ENCODE results near the gene SHC4.
"Not testable (repeated sequence)": the region's sequence is repeated elsewhere in the genome, so short reads cannot be mapped to it uniquely, and the experiment has no call there.

Gene SHC4

DNA sequence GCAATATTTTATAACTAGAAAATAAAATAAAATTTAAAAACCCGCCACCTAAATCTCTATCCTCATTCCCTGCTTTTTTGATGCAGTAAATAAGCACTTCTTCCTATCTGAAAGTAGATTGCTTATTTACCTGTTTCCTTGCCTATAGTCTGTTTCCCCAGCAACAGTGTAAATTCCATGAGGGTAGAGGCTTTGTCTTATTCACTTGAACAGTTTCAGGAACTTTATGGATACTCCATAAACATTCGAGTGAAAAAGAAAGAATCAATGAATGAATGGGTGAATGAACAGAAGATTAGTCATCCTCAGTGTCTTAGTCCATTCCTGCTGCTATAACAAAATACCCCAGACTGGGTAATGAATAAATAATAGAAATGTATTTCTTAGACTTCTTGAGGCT, 41.7 kb downstream of the SHC4 start:
- DNase-seq = no peak

DNA sequence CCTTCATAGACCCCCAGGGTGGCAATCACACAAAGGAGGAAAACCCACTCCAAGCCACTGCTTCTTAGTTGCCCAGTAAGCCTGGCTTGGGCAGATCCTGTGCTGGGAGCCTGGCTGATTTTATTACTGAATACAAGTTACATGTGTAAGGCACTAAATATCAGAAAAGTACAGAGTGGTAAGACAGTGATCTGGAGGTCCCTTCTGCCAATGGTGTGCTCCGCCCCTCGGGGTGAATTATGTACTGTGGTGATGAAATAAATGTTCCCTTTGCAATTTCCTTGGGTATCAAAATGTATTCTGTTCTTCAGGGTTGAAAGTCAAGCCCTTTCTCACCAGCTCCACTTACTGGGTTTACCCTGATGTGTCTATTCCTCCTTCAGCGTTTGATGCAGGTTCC, 47.0 kb downstream of the SHC4 start:
- DNase-seq = no peak

GRCh38 chr15:48915861-48916260, 47.9 kb downstream of the SHC4 start:
- no peak for DNase-seq

GRCh38 chr15:48914717-48915116, 49.0 kb downstream of the SHC4 start:
- no peak for DNase-seq

GRCh38 chr15:48913141-48913540, 50.6 kb downstream of the SHC4 start:
- DNase-seq = no peak

DNA sequence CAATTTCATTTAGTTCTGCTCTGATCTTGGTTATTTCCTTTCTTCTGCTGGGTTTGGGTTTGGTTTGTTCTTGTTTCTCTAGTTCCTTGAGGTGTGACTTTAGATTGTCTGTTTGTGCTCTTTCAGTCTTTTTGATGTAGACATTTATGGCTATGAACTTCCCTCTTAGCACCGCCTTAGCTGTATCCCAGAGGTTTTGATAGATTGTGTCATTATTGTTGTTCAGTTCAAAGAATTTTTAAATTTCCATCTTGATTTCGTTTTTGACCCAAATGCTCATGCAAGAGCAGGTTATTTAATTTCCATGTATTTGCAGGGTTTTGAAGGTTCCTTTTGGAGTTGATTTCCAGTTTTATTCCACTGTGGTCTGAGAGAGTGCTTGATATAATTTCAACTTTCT, 53.2 kb downstream of the SHC4 start:
- not testable (repeated sequence) for DNase-seq

DNA sequence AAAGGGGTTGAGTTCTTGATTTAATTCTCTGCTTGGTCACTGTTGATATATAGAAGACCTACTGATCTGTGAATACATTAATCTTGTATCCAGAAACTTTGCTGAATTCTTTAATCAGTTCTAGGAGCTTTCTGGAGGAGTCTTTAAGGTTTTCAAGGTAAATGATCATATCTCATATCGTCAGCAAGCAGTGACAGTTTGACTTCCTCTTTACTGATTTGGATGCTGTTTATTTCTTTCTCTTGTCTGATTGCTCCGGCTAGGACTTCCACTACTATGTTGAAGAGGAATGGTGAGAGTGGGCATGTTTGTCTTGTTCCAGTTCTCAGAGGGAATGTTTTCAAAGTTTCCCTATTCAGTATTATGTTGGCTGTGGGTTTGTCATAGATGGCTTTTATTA, 54.4 kb downstream of the SHC4 start:
- DNase-seq = not testable (repeated sequence)

GRCh38 chr15:48905847-48906246, 57.9 kb downstream of the SHC4 start:
- no peak for DNase-seq

DNA sequence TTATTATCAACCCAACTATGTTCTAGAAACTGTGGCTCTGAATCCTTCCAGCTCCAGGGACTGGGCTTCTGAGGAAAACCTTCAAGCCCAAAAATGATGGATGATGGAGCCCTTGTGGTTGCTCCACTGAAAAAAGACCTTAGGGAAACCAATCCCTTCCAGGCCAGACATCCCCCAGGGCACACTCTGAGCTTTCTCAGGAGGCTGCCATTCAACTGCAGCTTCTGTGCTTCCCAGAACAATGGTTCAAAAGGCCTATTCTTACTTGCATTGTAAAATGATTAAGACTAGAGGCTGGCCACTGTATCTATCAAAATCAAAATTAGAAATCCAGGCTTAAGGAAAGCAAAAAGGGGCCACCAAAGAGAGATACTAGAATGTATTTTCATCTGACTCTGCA, 58.5 kb downstream of the SHC4 start:
- no peak for DNase-seq

DNA sequence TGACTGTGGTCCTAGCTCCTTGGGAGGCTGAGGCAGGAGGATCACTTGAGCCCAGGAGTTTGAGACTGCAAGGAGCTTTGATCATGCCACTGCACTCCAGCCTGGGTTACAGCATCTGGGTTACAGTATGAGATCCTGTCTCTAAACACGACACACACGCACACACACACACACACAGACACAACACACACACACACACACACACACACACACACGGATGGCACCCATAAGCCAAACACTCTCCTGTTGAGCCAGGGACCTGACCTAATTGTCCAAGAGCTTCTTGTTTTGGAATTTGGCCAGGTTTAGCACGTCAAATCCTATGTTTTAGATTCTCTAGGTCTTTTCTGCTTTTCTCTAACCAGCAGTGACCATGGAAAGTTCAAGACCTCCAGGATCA, 59.0 kb downstream of the SHC4 start:
- DNase-seq = no peak

DNA sequence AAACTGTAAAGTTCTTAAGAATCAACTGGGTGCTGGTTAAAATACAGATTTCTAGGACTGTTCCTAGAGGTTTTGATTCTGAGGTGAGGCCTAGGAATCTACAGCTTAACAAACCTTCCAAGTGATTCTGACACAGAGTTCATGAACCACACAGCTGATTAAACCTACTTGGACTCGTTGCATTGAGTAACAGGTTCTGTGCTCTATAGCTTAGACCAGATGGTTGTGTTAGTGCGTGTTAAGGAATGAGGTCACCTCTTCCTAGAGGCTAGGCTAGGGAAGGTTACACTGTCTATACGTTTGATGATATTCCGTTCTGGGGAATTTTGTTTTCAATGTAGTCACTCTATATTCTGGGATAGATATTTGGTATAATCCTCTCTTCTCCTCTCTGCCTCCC, 63.9 kb downstream of the SHC4 start:
- no peak for DNase-seq

GRCh38 chr15:48898446-48898845, 65.3 kb downstream of the SHC4 start:
- no peak for DNase-seq

GRCh38 chr15:48898032-48898431, 65.7 kb downstream of the SHC4 start:
- DNase-seq = no peak

DNA sequence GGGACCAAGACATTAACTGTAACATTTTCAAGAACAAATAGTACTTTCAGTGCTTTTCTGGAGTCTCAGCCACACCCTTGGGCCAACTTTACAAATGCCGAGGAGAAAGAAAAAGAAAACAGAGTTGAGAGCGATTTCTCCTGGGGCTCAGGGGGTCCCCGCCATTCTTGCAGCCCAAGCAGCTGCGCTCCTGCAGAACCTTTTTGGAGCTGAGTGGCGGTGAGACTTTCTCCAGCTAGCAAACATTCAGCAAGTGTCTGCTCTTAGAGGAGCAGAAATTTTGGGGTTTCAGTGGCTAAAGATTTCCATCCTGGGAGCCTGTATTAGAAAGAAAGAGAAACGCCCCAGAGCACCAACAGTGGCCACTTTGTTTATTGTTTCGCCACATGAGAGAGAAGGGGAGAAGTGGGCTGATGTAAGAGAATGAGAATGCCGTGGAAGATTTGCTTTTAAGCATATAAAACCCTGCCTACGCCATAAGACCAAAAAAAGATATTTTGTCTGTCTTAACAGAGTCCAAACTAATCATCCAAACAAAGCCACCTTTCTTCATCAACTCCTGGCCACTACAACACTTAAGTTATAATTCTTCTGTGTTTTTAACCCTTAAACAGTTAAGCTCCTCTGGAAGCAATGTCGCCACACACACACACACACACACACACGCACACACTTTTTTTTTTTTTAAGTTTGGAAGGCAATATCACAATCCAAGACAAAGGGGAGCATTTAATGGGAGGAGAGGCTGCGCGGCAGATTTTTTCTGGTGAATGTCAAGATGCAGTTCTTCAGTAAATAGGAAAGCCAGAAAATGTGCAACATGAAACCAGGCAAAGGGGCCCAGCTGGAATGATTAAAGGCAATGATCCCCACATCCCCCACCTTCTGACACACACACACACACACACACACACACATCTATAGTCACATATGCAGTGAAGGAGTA, 66.6 kb downstream of the SHC4 start:
- no peak for DNase-seq

GRCh38 chr15:48893311-48893710, 70.4 kb downstream of the SHC4 start:
- no peak for DNase-seq

GRCh38 chr15:48891232-48891765, 72.4 kb downstream of the SHC4 start:
- DNase-seq = no peak

GRCh38 chr15:48890375-48890972, 73.2 kb downstream of the SHC4 start:
- DNase-seq = no peak

- DNase-seq = no peak
These were observed 73.8 kb downstream of the SHC4 start for GRCh38 chr15:48889925-48890324.

DNA sequence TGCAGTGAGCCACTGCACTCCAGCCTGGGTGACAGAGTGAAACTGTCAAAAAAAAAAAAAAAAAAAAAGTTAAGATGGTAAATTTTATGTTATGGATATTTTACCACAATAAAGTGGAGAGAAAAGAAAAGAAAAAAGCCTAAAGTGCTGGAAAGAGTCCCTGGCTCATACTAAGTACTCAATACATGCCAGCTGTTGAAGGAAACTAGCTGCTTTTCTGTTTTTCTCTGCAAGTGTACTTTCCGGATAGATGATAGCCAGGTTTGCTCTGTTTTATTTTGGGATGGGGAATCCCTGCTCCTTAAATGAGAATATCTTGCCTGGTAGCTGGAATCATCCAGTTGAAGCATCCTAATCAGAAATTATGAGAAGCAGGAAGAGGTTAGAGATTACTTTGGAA, 74.9 kb downstream of the SHC4 start:
- no peak for DNase-seq

DNA sequence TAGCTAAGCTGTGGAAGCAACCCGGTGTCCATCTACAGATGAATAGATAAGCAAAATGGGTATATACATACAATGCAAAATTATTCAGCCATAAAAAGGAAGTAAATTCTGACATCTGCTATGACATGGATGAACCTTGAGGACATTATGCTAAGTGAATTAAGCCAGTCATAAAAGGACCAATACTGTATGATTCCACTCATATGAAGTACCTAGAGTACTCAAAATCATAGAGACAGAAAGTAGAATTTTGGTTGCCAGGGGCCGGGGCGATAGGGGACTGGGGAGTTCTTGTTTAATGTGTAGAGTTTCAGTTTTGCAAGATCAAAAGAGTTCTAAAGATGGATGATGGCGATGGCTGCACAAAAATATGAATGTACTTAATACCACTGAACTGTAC, 75.5 kb downstream of the SHC4 start:
- no peak for DNase-seq

- DNase-seq = no peak
These were observed 76.6 kb downstream of the SHC4 start for GRCh38 chr15:48887144-48887543.

DNA sequence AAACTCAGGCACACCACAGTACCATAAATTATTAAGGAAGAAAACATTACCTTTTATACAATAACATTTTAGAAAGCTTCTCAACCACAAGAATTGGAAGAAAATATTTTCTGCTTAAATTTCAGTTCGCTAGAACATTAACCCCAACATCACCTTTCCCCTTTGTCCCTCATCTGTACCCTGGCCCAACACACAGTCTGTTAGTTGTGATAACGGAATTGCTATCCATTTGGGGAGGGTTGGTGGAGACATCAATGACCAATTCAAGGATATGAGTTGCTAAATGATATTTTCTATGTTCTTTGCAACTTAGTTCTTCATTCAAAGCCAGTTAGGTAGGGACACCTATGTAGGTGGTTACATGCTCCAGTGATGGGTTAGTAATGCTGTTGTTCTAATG, 80.0 kb downstream of the SHC4 start:
- DNase-seq = no peak

- no peak for DNase-seq
These were observed 83.6 kb downstream of the SHC4 start for GRCh38 chr15:48880070-48880634.

Data from bone marrow (tissue), 2 donors.